Raji (cell line): ENCODE data around the gene APPL2.

Experiments used
- POLR2A ChIP-seq: IDR thresholded peaks from 2 replicates; pipeline ENCODE4 v1.6.1; 2011; ENCODE audit warnings: low read depth, low read length, control low read depth; ENCODE audit not compliant: insufficient read depth

The APPL2 gene

DNA sequence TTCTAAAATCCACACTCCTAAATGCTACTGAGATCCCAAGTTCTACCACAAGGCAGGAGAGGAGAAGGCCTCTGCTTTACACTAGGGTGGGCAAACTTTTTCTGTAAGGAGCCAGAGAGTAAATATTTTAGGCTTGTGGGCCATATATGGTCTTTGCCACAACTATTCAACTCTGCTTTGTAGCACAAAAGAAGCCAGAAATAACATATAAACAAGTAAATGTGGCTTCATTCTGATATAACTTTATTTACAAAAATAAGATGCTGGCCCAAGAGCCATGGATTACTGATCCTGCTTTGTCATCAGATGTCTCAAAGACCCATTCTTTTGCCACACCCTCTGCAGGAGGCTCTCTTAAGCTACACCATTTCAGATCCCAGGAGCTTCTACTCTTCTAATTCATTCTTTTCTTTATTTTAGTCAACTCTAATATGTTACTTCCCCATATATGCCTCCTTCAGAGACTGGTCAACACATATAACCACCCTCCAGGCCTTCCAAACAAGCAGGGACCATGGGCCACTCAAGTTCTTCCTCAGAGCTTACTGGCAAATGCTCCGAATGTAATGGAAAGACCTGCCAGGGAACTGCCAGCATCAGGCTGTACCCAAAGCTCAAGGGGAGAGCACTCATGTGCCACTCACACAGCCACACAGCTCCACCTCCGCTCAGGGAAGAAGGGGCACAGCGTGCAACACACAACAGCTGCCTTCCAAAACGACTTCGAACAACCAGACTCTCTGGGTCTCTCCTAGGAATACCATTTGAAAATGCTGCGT is 15.6 kb downstream of the APPL2 start:
- TF ChIP-seq POLR2A = no peak

DNA sequence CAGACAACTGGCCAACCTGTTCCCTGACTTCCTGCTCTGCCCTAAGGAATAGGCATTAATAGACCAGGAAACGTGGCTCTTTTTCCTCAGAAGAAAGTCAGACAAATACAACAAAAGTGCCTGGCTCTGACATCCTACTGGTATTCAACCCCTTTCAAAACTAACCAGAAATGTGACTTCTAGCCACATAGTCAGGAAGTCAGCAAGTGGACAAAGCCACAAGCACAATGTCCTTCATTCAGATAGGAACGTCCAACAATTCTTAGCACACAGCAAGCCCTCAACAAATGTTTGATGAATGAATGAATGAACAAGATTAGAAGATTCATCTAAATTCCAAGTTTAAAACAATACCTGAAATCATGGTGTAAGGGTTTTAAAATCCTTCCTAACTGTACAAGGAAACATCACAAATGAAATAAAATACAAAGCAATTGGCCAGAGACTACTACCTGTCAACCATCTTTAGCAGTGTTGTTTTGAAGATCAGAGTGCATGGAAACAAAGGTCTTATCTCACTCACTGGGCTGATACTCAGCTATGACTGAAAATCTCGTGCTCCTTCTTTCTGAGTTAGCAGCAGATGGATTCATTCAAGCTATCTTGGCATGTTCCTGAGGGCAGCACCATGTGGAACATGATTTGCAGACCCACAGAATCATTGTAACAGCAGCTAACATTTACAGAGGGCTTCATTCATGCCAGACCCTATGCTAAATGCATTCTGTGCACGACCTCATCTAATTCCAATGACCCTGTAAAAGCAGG is 16.5 kb downstream of the APPL2 start:
- TF ChIP-seq POLR2A = no peak

DNA sequence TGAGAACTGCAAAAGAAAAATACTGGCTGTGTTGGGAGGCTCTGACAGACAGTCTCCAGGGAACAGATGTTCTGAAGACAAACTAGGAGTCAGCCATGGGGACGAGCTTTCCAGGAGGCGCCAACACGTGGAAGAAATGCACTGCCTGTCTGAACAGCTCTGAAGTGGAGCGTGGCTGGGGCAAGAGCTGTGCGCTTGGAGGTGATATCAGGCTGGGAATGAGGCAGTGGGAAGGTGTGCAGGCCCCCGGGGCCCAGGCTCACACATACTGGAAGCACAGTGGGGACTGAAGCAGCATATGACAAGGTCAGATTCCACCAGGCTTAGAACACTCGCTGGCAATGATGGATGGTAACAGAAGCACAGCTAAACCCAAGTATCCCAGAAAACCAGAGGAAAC is 17.5 kb downstream of the APPL2 start:
- no peak for TF ChIP-seq POLR2A

- TF ChIP-seq POLR2A = no peak
Measured at GRCh38 chr12:105214670-105215375, 21.2 kb downstream of the APPL2 start.

- TF ChIP-seq POLR2A = no peak
Measured at GRCh38 chr12:105214148-105214547, 21.8 kb downstream of the APPL2 start.

DNA sequence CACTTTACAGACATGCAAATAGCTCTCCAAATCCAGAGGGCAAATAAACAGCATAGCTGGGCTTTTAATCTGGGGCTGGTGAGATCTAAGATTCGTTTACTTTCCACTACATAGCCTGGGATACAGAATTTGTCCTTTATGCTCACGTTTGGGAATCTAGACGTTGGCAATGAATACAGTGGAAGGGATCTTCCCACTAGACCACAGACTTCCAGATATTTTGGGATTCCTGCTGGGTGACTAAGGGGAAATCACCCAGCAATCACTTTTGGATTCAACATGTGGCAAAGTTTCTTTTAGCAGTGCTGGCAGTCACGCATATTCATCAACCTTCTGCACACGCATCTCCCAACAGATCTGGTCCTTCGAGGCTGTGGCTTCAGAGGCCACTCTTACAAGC is 23.5 kb downstream of the APPL2 start:
- TF ChIP-seq POLR2A = no peak

- no peak for TF ChIP-seq POLR2A
Measured at GRCh38 chr12:105209091-105209490, 26.9 kb downstream of the APPL2 start.

- TF ChIP-seq POLR2A = no peak
Measured at GRCh38 chr12:105206686-105207374, 29.1 kb downstream of the APPL2 start.

- no peak for TF ChIP-seq POLR2A
Measured at GRCh38 chr12:105205322-105206048, 30.5 kb downstream of the APPL2 start.

DNA sequence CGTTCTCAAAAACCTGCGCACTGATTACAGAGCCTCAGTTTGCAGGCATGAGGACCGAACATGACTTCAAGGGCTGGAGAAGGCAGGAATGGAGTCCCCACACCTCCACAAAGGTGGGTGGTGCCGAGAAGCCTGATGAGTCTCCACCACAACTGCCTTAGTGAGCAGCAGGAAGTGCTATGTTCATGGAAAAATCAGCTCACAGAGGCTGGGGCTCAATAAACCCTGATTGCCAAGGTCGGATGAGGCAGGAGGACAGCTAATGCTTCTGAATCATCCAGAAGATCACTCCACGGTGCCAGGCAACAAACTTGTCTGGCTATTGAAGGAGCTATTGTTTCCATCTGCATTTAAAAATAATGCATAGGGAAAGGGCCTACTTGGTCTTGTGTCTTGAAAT is 31.1 kb downstream of the APPL2 start:
- TF ChIP-seq POLR2A = no peak

GRCh38 chr12:105204127-105204526 is 31.8 kb downstream of the APPL2 start:
- TF ChIP-seq POLR2A = no peak

DNA sequence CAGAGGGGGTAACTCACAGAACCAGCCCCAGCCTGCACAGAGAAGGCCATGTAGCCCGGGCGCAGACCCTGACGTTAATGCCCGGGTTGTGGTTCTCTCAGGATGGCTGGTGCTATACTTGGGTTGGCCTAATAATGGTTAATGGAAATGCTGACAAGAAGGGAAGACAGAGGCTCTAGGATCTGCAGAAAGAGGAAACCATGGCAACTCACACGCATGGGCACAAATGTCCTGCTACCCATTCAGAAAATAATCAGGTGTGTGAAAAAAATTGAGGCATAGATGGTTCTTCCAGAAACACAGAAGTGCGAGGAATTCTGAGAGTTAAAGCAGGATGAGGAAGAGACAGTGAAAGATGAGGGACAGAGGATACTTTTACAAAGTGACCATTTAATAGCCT is 33.8 kb downstream of the APPL2 start:
- TF ChIP-seq POLR2A = no peak

DNA sequence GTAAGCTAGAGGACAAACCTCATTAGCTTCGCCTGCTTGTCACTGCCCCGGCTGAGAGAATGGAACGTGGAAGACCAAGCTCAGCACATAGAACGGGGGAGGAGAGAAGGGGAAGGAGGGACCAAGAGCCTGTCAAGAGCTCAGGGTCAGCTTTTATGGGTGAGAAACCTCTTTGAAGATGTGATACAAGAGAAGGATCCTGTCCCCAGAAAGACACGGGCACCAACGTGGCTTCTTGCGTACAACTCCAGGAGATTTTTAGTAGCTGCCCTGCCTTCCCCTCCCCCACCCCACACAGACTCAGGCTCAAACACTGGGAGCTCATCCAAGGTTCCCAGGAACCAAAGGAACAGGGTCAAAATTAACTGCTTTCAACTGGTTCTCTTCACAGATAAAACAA is 34.7 kb downstream of the APPL2 start:
- TF ChIP-seq POLR2A = no peak

DNA sequence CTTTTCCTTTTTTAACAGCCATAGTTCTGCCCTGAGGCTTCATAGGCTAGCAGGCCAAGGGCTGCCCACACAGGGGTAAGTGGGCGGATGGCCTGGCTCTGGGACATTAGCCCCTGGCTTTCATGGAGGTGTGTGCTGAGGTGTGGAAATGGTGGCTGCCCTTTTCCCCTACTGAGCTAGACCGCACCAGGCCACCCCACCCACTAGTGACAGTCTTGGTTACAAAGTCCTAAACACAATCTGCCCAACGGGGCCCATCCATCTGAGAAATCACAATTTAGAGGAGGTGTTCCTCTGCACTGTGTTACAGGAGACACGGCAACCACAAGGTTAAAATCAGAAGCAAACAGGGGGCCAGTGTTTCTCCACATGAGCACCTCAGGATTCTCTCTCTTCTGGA is 35.6 kb downstream of the APPL2 start:
- no peak for TF ChIP-seq POLR2A

DNA sequence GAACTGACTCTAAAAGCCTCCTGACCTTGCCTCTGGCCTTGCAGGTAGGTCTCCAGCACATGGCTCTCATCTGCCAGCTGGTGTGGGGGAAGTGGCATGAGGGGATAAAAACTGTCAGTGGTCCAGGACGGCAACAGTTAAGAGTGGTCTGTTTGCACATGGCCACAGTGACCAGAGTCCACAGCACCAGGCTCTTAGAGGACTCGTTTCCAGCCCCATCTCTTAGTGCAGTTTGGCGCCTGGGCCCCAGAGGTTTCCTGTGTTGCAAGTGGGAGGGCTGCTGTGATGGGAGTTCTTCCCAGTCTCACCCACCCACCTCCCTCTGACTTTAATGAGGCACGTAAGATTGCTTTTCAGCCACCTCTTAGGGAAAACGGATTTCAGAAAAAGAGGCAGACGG is 37.0 kb downstream of the APPL2 start:
- no peak for TF ChIP-seq POLR2A
